ENCODE measurements around the gene RNF169. TPM values are rescaled to one million over a fixed set of nuclear protein-coding genes. Genes with fewer than 3 reads are reported as not detected.

Gene RNF169
- total and polyA plus RNA-seq, 2 experiments from 2014 or later = 0.78 to 16.5 TPM

DNA sequence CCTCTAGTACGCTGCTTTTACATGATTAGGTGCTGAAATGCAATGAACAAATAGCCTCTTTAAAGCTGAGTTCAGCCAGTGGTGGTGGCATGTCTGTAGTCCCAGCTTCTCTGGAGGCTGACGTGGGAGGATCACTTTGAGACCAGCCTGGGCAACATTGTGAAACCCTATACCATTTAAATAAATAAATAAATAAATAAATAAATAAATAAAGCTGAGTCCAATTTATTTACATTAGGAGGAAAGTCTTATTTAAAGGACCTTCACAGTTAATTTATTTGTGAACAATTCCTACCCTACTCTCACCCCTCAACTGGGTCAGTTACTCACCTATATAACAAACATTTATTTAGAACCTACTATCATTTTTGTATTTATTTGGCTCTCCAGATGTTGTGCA, 12.6 kb upstream of the RNF169 start (continued):
- TF ChIP-seq EZH2 (IDR thresholded peaks at IDR 0.05; ENCODE audit: low read depth, unreplicated experiment) (no peak), NANOG (IDR thresholded peaks at IDR 0.05; ENCODE audit: borderline replicate concordance) (no peak)
- TF ChIP-seq, protein P1, sequence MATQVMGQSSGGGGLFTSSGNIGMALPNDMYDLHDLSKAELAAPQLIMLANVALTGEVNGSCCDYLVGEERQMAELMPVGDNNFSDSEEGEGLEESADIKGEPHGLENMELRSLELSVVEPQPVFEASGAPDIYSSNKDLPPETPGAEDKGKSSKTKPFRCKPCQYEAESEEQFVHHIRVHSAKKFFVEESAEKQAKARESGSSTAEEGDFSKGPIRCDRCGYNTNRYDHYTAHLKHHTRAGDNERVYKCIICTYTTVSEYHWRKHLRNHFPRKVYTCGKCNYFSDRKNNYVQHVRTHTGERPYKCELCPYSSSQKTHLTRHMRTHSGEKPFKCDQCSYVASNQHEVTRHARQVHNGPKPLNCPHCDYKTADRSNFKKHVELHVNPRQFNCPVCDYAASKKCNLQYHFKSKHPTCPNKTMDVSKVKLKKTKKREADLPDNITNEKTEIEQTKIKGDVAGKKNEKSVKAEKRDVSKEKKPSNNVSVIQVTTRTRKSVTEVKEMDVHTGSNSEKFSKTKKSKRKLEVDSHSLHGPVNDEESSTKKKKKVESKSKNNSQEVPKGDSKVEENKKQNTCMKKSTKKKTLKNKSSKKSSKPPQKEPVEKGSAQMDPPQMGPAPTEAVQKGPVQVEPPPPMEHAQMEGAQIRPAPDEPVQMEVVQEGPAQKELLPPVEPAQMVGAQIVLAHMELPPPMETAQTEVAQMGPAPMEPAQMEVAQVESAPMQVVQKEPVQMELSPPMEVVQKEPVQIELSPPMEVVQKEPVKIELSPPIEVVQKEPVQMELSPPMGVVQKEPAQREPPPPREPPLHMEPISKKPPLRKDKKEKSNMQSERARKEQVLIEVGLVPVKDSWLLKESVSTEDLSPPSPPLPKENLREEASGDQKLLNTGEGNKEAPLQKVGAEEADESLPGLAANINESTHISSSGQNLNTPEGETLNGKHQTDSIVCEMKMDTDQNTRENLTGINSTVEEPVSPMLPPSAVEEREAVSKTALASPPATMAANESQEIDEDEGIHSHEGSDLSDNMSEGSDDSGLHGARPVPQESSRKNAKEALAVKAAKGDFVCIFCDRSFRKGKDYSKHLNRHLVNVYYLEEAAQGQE (IDR thresholded peaks at IDR 0.05; ENCODE audit: unreplicated experiment) = no peak

DNA sequence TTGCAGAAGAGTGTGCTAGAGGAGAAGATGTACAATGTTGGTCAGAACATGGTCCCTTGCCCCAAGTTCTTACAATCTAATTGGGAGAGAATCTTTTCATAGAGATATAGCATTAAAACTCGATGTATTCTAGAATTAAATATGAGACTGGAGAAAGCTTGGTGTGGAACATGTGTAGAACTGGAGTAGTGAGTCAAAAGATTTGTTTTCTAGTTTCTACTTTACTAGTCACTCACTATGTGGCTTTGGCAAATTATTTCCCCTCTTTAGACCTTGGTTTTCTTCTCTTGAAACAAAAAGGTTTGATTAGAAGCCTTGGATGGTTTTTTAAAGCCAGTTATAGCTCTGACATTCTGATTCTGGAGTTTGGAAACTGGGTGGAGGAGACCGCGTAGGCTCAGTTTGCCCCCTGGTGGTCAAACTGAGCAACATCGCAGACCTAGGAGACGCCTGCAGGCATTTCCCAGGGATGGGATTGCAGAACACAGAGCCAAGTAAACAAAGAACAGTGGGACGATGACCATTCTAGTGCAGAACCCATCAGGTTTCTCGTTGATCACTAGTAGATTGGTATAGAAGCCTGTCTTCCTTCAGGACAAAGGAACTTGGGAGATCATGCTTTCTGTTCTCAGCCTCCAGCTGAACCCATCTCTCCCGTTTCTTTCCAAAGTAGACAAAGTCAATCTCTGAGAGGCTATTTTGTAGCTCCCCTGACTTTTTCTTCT, 8.9 kb upstream of the RNF169 start:
- Mint-ChIP-seq H3K27me3 (ENCODE audit: insufficient read depth, low read depth, poor library complexity) (peaks cover 7% of the 10 kb centered on the region), H3K4me3 (no peak overlapping the region), H3K36me3 (ENCODE audit: low read depth) (peaks cover 19% of the 10 kb centered on the region; the same call in 2 of the 3 replicates), H3K27ac (no peak overlapping the region), H3K4me1 (peaks cover 5% of the 10 kb centered on the region; the same call in 2 of the 3 replicates), H3K9me3 (peaks cover 30% of the 10 kb centered on the region)
- Histone ChIP-seq H3K4me2 (no peak overlapping the region), H3K4me1 (ENCODE audit: insufficient read depth) (no peaks in the 10 kb centered on the region), H3K4me3 (no peak overlapping the region; the same call in 1 of the 2 replicates), H3K27me3 (ENCODE audit: insufficient read depth) (no peaks in the 10 kb centered on the region), H3K36me3 (ENCODE audit: insufficient read depth) (peaks cover 11% of the 10 kb centered on the region; the same call in 1 of the 2 replicates), H3F3A (replicated peaks; ENCODE audit: low read depth) (no peaks in the 10 kb centered on the region), H3K27ac (ENCODE audit: low read depth) (no peak overlapping the region), H3K79me2 (replicated peaks; ENCODE audit: insufficient read depth) (no peaks in the 10 kb centered on the region), H3K9me2 (ENCODE audit: insufficient read depth) (no peaks in the 10 kb centered on the region), H2AFZ (no peak overlapping the region), H4K20me1 (replicated peaks; ENCODE audit: insufficient read depth) (no peaks in the 10 kb centered on the region)
- ATAC-seq (peak; percentile 99), DNase-seq (ENCODE audit: low spot score) (peak; percentile 90)
- TF ChIP-seq ZNF331 (CRISPR knock-in tag; IDR thresholded peaks at IDR 0.05; ENCODE audit: low read depth) = no peak; the same call in 1 of the 2 replicates
- TF ChIP-seq, protein P2, sequence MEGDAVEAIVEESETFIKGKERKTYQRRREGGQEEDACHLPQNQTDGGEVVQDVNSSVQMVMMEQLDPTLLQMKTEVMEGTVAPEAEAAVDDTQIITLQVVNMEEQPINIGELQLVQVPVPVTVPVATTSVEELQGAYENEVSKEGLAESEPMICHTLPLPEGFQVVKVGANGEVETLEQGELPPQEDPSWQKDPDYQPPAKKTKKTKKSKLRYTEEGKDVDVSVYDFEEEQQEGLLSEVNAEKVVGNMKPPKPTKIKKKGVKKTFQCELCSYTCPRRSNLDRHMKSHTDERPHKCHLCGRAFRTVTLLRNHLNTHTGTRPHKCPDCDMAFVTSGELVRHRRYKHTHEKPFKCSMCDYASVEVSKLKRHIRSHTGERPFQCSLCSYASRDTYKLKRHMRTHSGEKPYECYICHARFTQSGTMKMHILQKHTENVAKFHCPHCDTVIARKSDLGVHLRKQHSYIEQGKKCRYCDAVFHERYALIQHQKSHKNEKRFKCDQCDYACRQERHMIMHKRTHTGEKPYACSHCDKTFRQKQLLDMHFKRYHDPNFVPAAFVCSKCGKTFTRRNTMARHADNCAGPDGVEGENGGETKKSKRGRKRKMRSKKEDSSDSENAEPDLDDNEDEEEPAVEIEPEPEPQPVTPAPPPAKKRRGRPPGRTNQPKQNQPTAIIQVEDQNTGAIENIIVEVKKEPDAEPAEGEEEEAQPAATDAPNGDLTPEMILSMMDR (conservative IDR thresholded peaks at IDR 0.05; ENCODE audit: low read depth in 2 of 2) = peak; percentile 83 to 93

DNA sequence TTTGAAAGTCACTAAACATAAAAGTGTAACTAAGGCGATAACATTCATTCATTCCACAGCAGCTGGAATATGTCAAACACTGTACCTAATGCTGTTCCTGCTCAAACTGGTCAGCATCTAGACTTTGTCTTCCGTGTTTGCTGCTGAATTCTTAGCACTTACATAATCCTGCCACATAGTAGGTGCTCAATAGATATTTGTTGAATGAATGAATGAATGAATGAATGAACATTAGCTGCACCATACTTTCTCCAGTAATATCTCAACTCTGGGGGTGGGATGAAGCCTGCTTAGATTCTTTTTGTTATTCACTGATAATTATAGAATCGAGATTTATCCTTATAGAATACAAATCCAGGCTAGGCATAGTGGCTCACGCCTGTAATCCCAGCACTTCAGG, 6.6 kb upstream of the RNF169 start:
- H3F3A ChIP-seq (replicated peaks; ENCODE audit: low read depth) = no peaks in the 10 kb centered on the region
- DNase-seq (ENCODE audit: low spot score) = no peak
- H4K20me1 ChIP-seq (replicated peaks; ENCODE audit: insufficient read depth) = no peaks in the 10 kb centered on the region
- Mint-ChIP-seq H3K27ac (no peak overlapping the region), H3K9me3 (peaks cover 30% of the 10 kb centered on the region), H3K4me3 (no peak overlapping the region), H3K4me1 (peaks cover 7% of the 10 kb centered on the region; the same call in 2 of the 3 replicates), H3K27me3 (ENCODE audit: insufficient read depth, low read depth, poor library complexity) (peaks cover 9% of the 10 kb centered on the region), H3K36me3 (ENCODE audit: low read depth) (peaks cover 19% of the 10 kb centered on the region; the same call in 2 of the 3 replicates)
- TF ChIP-seq CREB1 (CRISPR knock-in tag; IDR thresholded peaks at IDR 0.05; ENCODE audit: low read depth) (no peak), EZH2phosphoT487 (IDR thresholded peaks at IDR 0.05; ENCODE audit: unreplicated experiment) (no peak), JUNB (IDR thresholded peaks at IDR 0.05; ENCODE audit: unreplicated experiment) (no peak), EZH2 (IDR thresholded peaks at IDR 0.05; ENCODE audit: low read depth, unreplicated experiment) (no peak), NANOG (IDR thresholded peaks at IDR 0.05; ENCODE audit: borderline replicate concordance) (no peak)
- TF ChIP-seq, protein P2 (conservative IDR thresholded peaks at IDR 0.05; ENCODE audit: low read depth in 2 of 2) = no peak
- H3K36me3 ChIP-seq (ENCODE audit: insufficient read depth) = peaks cover 11% of the 10 kb centered on the region; the same call in 1 of the 2 replicates
- peaks cover 5% of the 10 kb centered on the region; the same call in 1 of the 2 replicates for H3K4me1 ChIP-seq (ENCODE audit: insufficient read depth)
- ATAC-seq = no peak
- 0 out of 2 replicates have a peak, but pooled peaks cover 2% of the 10 kb centered on the region for H3K9me2 ChIP-seq (ENCODE audit: insufficient read depth)
- H3K4me3 ChIP-seq = no peak overlapping the region
- H3K27me3 ChIP-seq (ENCODE audit: insufficient read depth) = no peaks in the 10 kb centered on the region
- H3K4me2 ChIP-seq = no peak overlapping the region
- no peak overlapping the region for H2AFZ ChIP-seq
- no peaks in the 10 kb centered on the region for H3K79me2 ChIP-seq (replicated peaks; ENCODE audit: insufficient read depth)
- no peak overlapping the region for H3K27ac ChIP-seq (ENCODE audit: low read depth)

Measured in GM23338 (cell line).